ENCODE data around the gene CALCOCO1. TPM values are rescaled to one million over a fixed set of nuclear protein-coding genes. Genes with fewer than 3 reads are reported as not detected.

Gene CALCOCO1
- total RNA-seq, 1 experiment from 2014 or later, result 49.4 TPM

DNA sequence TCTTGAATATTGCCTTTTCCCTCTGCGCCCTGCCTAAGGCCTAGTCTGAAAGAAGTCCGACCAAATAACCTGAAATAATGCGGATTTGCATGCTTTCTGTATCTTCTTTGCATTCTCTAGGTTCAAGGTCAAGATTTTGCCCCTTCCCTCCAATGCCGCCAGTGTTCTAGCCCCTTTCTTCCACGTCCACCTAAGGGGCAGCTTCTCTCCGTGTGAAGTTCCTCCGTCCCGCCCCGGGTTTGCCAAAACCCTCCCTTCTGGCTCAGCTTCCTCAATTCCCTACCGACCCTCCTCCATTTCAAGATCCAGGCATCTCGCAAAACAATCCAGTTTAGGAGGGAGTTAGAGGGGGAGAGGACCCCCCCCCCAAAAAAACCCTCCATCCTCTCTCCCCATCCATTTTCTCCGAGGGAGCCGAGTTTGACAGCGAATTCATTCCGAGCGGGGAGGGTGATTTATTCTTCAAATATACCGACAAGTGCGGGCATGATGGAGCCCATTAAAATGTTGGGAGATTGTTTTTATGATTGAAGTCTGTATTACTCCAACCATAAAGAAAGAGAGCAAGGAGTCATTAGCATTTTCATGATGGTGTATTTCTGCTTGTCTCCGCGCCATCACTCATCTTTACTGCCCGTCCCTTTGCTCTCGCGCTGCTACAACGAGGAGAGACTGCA, 30.5 kb downstream of the CALCOCO1 start:
- POLR2A ChIA-PET, result no interaction called here
- DNase-seq (ENCODE audit: unreplicated experiment), result no peak
- H3K27me3 Mint-ChIP-seq (ENCODE audit: insufficient read depth, unreplicated experiment), result peaks cover 42% of the 10 kb centered on the region

DNA sequence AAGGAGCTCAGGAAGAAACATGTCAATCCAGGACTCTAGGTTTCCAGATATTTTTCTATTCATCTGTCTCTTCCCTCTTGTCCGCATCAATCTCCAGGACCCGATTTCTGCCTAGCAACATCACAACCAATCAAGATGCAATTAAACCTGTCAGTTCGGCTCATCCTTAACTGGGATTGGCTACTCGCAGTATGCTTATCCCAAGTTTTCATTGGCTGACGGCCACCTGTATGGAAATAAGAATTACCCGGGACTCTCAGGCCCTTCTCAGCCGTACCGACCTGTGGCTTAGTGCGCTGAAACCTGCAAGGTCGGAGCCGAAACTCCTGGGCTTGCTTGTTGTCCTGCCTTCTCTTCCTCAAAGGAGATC, 31.0 kb downstream of the CALCOCO1 start:
- BruUV-seq (replicated peaks), result no TSS peak
- no peak overlapping the region for H3K4me3 Mint-ChIP-seq (ENCODE audit: unreplicated experiment)
- H3K36me3 Mint-ChIP-seq (ENCODE audit: insufficient read depth, unreplicated experiment), result no peaks in the 10 kb centered on the region
- peak; percentile 93 for DNase-seq (ENCODE audit: unreplicated experiment)
- intact Hi-C loops (cut with micrococcal nuclease), result no loop called here
- TF ChIP-seq, protein P1, sequence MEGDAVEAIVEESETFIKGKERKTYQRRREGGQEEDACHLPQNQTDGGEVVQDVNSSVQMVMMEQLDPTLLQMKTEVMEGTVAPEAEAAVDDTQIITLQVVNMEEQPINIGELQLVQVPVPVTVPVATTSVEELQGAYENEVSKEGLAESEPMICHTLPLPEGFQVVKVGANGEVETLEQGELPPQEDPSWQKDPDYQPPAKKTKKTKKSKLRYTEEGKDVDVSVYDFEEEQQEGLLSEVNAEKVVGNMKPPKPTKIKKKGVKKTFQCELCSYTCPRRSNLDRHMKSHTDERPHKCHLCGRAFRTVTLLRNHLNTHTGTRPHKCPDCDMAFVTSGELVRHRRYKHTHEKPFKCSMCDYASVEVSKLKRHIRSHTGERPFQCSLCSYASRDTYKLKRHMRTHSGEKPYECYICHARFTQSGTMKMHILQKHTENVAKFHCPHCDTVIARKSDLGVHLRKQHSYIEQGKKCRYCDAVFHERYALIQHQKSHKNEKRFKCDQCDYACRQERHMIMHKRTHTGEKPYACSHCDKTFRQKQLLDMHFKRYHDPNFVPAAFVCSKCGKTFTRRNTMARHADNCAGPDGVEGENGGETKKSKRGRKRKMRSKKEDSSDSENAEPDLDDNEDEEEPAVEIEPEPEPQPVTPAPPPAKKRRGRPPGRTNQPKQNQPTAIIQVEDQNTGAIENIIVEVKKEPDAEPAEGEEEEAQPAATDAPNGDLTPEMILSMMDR (IDR thresholded peaks at IDR 0.05; ENCODE audit: unreplicated experiment), result no peak
- H3K27me3 Mint-ChIP-seq (ENCODE audit: insufficient read depth, unreplicated experiment), result peaks cover 42% of the 10 kb centered on the region
- CTCF ChIA-PET, result interaction anchor here (1.0 kb wide), 2 partner anchors 47 to 50 kb away, joined by 3 to 5 read pairs; no protein-coding TSS in a partner anchor
- H3K27ac Mint-ChIP-seq (ENCODE audit: low read depth, unreplicated experiment), result no peak overlapping the region
- H3K9me3 Mint-ChIP-seq (ENCODE audit: unreplicated experiment), result peaks cover 7% of the 10 kb centered on the region
- POLR2A ChIA-PET, result interaction anchor here (0.6 kb wide), 1 partner anchor 455 kb away, joined by 3 read pairs; no protein-coding TSS in a partner anchor
- H3K4me1 Mint-ChIP-seq (ENCODE audit: insufficient read depth, unreplicated experiment), result no peaks in the 10 kb centered on the region

More for the DNA sequence above, 30.5 kb downstream of the CALCOCO1 start:
- H3K4me1 Mint-ChIP-seq (ENCODE audit: insufficient read depth, unreplicated experiment), result peaks cover 1% of the 10 kb centered on the region
- H3K27ac Mint-ChIP-seq (ENCODE audit: low read depth, unreplicated experiment), result no peak overlapping the region
- CTCF ChIA-PET, result interaction anchor here (1.0 to 4.5 kb wide), 3 partner anchors 47 to 50 kb away, joined by 3 to 172 read pairs (median 5); no protein-coding TSS in a partner anchor
- TF ChIP-seq, protein P1 (IDR thresholded peaks at IDR 0.05; ENCODE audit: unreplicated experiment), result no peak
- intact Hi-C loops (cut with micrococcal nuclease), result no loop called here
- peaks cover 2% of the 10 kb centered on the region for H3K9me3 Mint-ChIP-seq (ENCODE audit: unreplicated experiment)
- H3K36me3 Mint-ChIP-seq (ENCODE audit: insufficient read depth, unreplicated experiment), result no peaks in the 10 kb centered on the region
- BruUV-seq (replicated peaks), result no TSS peak
- H3K4me3 Mint-ChIP-seq (ENCODE audit: unreplicated experiment), result no peak overlapping the region

DNA sequence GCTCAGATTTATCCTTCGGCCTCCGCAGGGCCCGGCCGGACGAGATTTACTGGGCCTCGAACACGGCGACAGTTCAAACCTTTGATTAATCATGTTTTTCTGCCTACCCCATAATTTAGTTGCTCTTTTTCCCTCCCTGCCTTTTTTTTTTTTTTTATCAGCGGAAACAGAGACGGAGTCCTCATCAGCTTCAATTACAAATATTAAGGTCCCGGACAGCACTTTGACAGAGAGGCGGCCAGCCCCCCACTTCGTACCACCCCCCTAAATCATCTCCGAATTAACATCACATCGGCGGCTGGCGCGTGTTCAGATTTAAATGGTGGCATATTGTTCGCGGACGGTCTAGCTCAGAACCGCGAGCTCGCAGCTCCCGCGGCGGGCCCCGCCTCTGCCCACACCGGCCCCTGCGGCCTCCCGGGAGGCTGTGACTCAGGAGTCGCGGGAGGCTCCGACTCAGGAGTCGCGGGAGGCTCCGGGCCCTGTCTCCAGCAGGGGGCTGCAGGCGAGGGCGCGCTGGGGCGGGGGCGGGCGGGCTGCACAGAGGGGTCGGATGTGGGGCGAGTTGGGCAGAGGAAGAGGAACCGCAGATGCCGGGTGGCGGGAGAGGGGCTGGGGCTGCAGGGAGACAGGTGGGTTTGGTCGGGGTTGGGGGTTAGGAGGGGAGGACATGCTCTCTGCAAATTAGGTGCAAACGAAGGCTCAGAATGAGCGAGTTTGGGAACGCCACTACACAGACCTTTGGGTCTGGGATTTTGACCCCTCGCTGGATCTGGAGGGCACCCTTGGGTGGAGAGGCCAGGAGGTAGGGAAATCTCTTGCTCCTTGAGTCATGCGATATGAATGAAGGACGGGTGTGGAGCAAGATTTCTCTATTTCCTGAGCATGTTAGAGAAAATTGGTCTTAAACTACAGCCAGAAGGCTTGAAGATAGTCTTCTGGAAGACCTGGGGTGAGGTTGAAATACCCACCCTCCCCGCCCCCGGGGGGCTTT, 31.8 kb downstream of the CALCOCO1 start:
- DNase-seq (ENCODE audit: unreplicated experiment), result peak; percentile 39
- H3K27me3 Mint-ChIP-seq (ENCODE audit: insufficient read depth, unreplicated experiment), result peaks cover 36% of the 10 kb centered on the region
- TF ChIP-seq, protein P1 (IDR thresholded peaks at IDR 0.05; ENCODE audit: unreplicated experiment), result no peak
- ChIA-PET POLR2A (interaction anchor here (0.6 kb wide), 1 partner anchor 455 kb away, joined by 3 read pairs; no protein-coding TSS in a partner anchor), CTCF (interaction anchor here (0.8 to 3.7 kb wide), 4 partner anchors 35 to 51 kb away, joined by 3 to 45 read pairs (median 4); no protein-coding TSS in a partner anchor)
- BruUV-seq (replicated peaks), result no TSS peak
- no peaks in the 10 kb centered on the region for H3K36me3 Mint-ChIP-seq (ENCODE audit: insufficient read depth, unreplicated experiment)
- H3K9me3 Mint-ChIP-seq (ENCODE audit: unreplicated experiment), result peaks cover 7% of the 10 kb centered on the region
- H3K27ac Mint-ChIP-seq (ENCODE audit: low read depth, unreplicated experiment), result no peak overlapping the region
- intact Hi-C loops (cut with micrococcal nuclease), result no loop called here
- H3K4me3 Mint-ChIP-seq (ENCODE audit: unreplicated experiment), result no peak overlapping the region
- H3K4me1 Mint-ChIP-seq (ENCODE audit: insufficient read depth, unreplicated experiment), result no peaks in the 10 kb centered on the region

DNA sequence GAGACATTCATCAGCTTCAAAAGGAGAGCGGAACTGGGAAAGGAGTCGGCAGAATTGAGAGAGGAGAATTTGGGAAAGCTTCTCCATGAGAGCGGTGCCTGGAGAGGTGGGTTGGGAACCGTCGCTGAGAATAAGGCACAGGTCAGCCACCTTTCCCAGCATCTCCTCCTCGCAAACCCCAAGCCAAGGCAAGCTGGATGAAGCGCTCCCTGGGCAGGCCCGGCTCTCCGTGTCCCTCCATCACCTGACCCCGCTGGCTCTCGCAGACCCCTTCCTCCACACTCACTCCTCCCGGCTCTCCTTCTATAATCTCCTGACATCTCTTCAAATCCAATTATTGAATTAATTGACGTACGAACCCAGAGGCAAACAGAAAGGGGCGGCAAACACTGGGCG, 32.5 kb downstream of the CALCOCO1 start:
- CTCF ChIA-PET, result interaction anchor here (0.5 to 3.7 kb wide), 3 partner anchors 35 to 254 kb away, joined by 3 to 45 read pairs (median 4); no protein-coding TSS in a partner anchor
- TF ChIP-seq, protein P1 (IDR thresholded peaks at IDR 0.05; ENCODE audit: unreplicated experiment), result no peak
- POLR2A ChIA-PET, result no interaction called here
- H3K4me1 Mint-ChIP-seq (ENCODE audit: insufficient read depth, unreplicated experiment), result no peaks in the 10 kb centered on the region
- BruUV-seq (replicated peaks), result no TSS peak
- intact Hi-C loops (cut with micrococcal nuclease), result no loop called here
- no peaks in the 10 kb centered on the region for H3K36me3 Mint-ChIP-seq (ENCODE audit: insufficient read depth, unreplicated experiment)
- no peak for DNase-seq (ENCODE audit: unreplicated experiment)
- no peak overlapping the region for H3K4me3 Mint-ChIP-seq (ENCODE audit: unreplicated experiment)
- H3K27me3 Mint-ChIP-seq (ENCODE audit: insufficient read depth, unreplicated experiment), result peaks cover 29% of the 10 kb centered on the region
- no peak overlapping the region for H3K27ac Mint-ChIP-seq (ENCODE audit: low read depth, unreplicated experiment)
- H3K9me3 Mint-ChIP-seq (ENCODE audit: unreplicated experiment), result peaks cover 7% of the 10 kb centered on the region

Data from MCF 10A (cell line).